Prostate gland (tissue), 2 donors: ENCODE measurements around the gene P2RY6.

ENCODE experiments used
- CTCF ChIP-seq, 4 experiments: fragments of 200-600 bp in 2 of 4; fragments of 450-650 bp in 2 of 4; sonication (generic) in 2 of 4; IDR thresholded peaks; 1 replicate in 3 of 4; 2 replicates in 1 of 4; pipeline ENCODE4 v1.5.1; 2016 to 2019; ENCODE audit warnings: antibody characterized with exemption in 4 of 4, mild to moderate bottlenecking in 2 of 4, moderate library complexity in 2 of 4
- POLR2A ChIP-seq: fragments of 450-650 bp; IDR thresholded peaks from one replicate; pipeline ENCODE4 v1.6.1; 2016; ENCODE audit warnings: antibody characterized with exemption, mild to moderate bottlenecking

- TF ChIP-seq CTCF (IDR thresholded peaks at IDR 0.05) (peak; percentile 81 to 94 (median 90)), POLR2A (no peak)
Measured at GRCh38 chr11:73242251-73243092, 29.7 kb upstream of the P2RY6 start.
